AG04450 (cell line): Measurements from ENCODE around the gene RNF181. TPM values are rescaled to one million over a fixed set of nuclear protein-coding genes. Genes with fewer than 3 reads are reported as not detected.
"Not testable (repeated sequence)": the region's sequence is repeated elsewhere in the genome, so short reads cannot be mapped to it uniquely, and the experiment has no call there.

ENCODE experiments used
- CTCF ChIA-PET: fragments of 300-600, 350-600 bp; formaldehyde crosslinking; extraction: SDS; loops from one replicate; lab custom pipeline; 2022; ENCODE audit warnings: antibody characterized with exemption, inconsistent platforms; lab: Charles Lee
- POLR2A ChIA-PET: fragments of 350-600 bp; formaldehyde crosslinking; extraction: SDS; loops from one replicate; lab custom pipeline; 2021; ENCODE audit warnings: antibody characterized with exemption, inconsistent platforms; lab: Yijun Ruan, JAX
- DNase-seq: peaks from one replicate; pipeline ENCODE4 v3.0.0-alpha.2; 2011; ENCODE audit warnings: low read depth, low spot score
- H3K27ac ChIP-seq: one replicate; pipeline ENCODE4 v1.5.1; 2012; ENCODE audit warnings: low read depth, low read length, control low read depth
- H3K27me3 ChIP-seq: one replicate; pipeline ENCODE4 v1.6.0; 2012; ENCODE audit warnings: low read length; ENCODE audit not compliant: control insufficient read depth, insufficient read depth
- H3K4me3 ChIP-seq: 2 replicates; pipeline ENCODE4 v1.5.1; 2011; ENCODE audit warnings: mild to moderate bottlenecking, low read depth, low read length, control low read depth
- H3K9me3 ChIP-seq: 2 replicates; pipeline ENCODE4 v1.5.1; 2012; ENCODE audit warnings: low read length; ENCODE audit not compliant: control insufficient read depth, insufficient read depth
- polyA plus RNA-seq: library from polyadenylated mRNA; depleted of rRNA; stranded (reverse); fragments of >200 nt; gene quantifications from 2 replicates; pipeline ENCODE4 v1.2.3, GENCODE V29; 2011
- TF ChIP-seq, protein P1 (sequence below): IDR thresholded peaks from 2 replicates; pipeline ENCODE4 v1.5.1; 2011; ENCODE audit warnings: low read depth, low read length, control low read depth, inconsistent platforms

RNF181 gene
- polyA plus RNA-seq, 1 experiment = 260 TPM

GRCh38 chr2:85611217-85611704, 15.7 kb downstream of the RNF181 start:
- Histone ChIP-seq H3K4me3 (peak overlapping the region; percentile 78), H3K27me3 (no peaks in the 10 kb centered on the region), H3K27ac (peak overlapping the region; percentile 47), H3K9me3 (peaks cover 4% of the 10 kb centered on the region; the same call in 1 of the 2 replicates)
- CTCF ChIA-PET = interaction anchor here (0.6 to 1.0 kb wide), 2 partner anchors 26 to 51 kb away, joined by 5 to 7 read pairs; no protein-coding TSS in a partner anchor
- no peak for DNase-seq
- POLR2A ChIA-PET = interaction anchor here (0.6 to 1.5 kb wide), 11 partner anchors 9 to 284 kb away, joined by 3 to 8 read pairs (median 4); partner anchors contain the start of genes ELMOD3, MAT2A, RETSAT and RNF181
- TF ChIP-seq, protein P1, sequence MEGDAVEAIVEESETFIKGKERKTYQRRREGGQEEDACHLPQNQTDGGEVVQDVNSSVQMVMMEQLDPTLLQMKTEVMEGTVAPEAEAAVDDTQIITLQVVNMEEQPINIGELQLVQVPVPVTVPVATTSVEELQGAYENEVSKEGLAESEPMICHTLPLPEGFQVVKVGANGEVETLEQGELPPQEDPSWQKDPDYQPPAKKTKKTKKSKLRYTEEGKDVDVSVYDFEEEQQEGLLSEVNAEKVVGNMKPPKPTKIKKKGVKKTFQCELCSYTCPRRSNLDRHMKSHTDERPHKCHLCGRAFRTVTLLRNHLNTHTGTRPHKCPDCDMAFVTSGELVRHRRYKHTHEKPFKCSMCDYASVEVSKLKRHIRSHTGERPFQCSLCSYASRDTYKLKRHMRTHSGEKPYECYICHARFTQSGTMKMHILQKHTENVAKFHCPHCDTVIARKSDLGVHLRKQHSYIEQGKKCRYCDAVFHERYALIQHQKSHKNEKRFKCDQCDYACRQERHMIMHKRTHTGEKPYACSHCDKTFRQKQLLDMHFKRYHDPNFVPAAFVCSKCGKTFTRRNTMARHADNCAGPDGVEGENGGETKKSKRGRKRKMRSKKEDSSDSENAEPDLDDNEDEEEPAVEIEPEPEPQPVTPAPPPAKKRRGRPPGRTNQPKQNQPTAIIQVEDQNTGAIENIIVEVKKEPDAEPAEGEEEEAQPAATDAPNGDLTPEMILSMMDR = no peak

DNA sequence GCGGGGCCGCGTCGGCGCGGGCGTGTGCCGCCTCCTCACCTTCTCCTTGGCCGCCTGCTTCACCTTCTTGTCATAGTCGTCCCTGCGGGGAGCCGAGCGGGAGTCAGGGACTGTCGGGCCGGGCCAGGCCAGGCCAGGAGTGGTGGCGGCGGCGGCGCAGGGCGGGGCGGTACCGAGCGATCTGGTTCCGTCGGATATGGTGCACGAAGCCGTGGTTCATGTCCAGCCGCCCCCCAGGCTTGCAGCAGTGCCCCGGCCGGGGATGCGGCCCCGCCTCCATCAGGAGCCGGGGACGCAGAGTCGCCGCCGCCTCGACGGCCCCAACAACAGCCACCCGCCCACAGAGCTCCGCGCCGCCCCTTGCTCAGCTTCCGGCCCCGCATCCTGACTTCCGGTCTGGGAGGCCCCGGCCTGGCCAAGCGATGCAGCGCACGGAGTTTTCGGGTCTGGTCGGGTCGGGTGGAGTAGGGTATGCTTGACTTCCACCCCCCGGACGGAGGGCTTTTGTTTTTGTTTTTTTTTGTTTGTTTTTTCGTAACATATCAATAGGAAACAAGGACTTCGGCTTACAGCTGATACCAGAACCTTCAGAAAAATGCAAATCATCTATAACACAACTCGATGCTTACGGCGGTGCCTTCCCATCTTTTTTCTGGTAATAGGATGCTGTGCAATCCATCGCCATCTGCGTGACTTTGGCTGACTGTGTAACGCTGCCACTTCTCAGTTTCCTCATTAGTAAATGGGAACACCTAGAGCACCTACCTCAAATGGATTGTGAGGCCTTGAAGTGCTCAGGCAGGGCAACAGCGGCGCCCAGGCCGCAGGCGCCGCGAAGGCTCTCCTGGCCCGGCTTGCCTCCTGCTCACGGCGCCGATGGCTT, 16.4 kb downstream of the RNF181 start, which contains the start of gene C2orf68:
C2orf68 (minus strand) TSS at position 362 of the 883 bp plus-strand sequence; CDS start at position 280, 82 bp downstream.
- ChIA-PET CTCF (interaction anchor here (0.6 to 1.0 kb wide), 2 partner anchors 25 to 52 kb away, joined by 5 to 7 read pairs; no protein-coding TSS in a partner anchor), POLR2A (interaction anchor here (0.6 to 1.5 kb wide), 11 partner anchors 9 to 284 kb away, joined by 3 to 8 read pairs (median 4); partner anchors contain the start of genes ELMOD3, MAT2A, RETSAT and RNF181)
- DNase-seq = peak; percentile 26
- Histone ChIP-seq H3K27me3 (no peaks in the 10 kb centered on the region), H3K27ac (peak within 1 kb of the TSS; percentile 47), H3K9me3 (peaks cover 4% of the 10 kb centered on the region; the same call in 1 of the 2 replicates), H3K4me3 (peak within 1 kb of the TSS; percentile 78)
- TF ChIP-seq, protein P1 = no peak

DNA sequence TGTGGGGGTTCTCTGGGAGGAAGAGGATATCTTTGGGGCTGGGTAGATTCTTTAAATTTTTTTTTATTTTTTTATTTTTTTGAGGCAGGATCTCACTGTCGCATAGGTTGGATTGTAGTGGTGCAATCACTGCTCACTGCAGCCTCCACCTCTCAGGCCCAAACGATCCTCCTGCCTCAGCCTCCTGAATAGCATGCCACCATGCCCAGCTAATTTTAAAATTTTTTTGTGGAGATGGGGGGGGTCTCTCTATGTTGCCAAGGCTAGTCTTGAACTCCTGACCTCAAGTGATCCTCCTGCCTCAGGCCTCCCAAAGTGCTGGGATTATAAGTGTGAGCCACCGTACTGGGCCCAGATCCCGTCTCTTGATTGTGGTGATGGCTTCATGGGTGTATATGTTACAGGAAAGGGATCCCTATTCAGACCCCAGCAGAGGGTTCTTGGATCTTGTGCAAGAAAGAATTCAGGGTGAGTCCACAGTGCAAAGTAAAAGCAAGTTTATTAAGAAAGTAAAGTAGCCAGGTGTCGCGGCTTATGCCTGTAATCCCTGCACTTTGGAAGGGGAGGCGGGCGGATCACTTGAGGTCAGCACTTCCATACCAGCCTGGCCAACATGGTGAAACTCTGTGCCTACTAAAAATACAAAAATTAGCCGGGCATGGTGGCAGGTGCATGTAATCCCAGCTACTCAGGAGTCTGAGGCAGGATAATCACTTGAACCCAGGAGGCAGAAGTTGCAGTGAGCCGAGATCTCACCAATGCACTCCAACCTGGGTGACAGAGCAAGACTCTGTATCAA, 18.4 kb downstream of the RNF181 start:
- TF ChIP-seq, protein P1 = no peak
- Histone ChIP-seq H3K27ac (no peak overlapping the region), H3K9me3 (peaks cover 4% of the 10 kb centered on the region; the same call in 1 of the 2 replicates), H3K27me3 (no peaks in the 10 kb centered on the region), H3K4me3 (no peak overlapping the region)
- ChIA-PET POLR2A (no interaction called here), CTCF (interaction anchor here (0.5 kb wide), 1 partner anchor 17 kb away, joined by 3 read pairs; no protein-coding TSS in a partner anchor)
- no peak for DNase-seq

- H3K9me3 ChIP-seq, POLR2A ChIA-PET, CTCF ChIA-PET, H3K27me3 ChIP-seq, DNase-seq, H3K27ac ChIP-seq, H3K4me3 ChIP-seq: not testable (repeated sequence)
These were observed 19.2 kb downstream of the RNF181 start for GRCh38 chr2:85614757-85615156.

- no peak for DNase-seq
- H3K9me3 ChIP-seq = peaks cover 4% of the 10 kb centered on the region; the same call in 1 of the 2 replicates
- POLR2A ChIA-PET = interaction anchor here (0.6 to 1.2 kb wide), 3 partner anchors 10 to 197 kb away, joined by 4 to 7 read pairs (median 6); partner anchors contain the start of gene SH2D6
- TF ChIP-seq, protein P1 = no peak
- H3K27me3 ChIP-seq = no peaks in the 10 kb centered on the region
- CTCF ChIA-PET = interaction anchor here (0.6 to 0.9 kb wide), 3 partner anchors 22 to 205 kb away, joined by 3 to 4 read pairs (median 3); partner anchors contain the start of gene CAPG
- no peak overlapping the region for H3K27ac ChIP-seq
- H3K4me3 ChIP-seq = no peak overlapping the region
These were observed 19.8 kb downstream of the RNF181 start for GRCh38 chr2:85615413-85615728.

DNA sequence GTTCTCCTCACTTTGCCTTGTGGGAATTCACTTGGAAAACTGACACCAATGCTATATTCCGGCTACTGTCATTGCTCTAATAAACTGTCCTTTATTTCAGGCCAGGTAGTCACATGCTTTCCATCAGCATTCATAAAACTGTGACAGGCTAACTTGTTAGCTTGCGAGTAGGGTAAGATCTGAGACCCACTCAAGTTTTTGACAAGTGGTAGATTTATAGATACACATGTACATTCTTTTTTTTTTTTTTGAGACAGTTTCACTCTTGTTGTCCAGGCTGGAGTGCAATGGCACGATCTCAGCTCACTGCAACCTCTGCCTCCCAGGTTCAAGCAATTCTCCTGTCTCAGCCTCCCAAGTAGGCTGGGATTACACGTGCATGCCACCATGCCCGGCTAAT, 22.2 kb downstream of the RNF181 start:
- H3K9me3 ChIP-seq, DNase-seq, H3K27ac ChIP-seq, H3K27me3 ChIP-seq: not testable (repeated sequence)
- ChIA-PET CTCF (interaction anchor here (1.2 to 2.0 kb wide), 2 partner anchors 19 to 65 kb away, joined by 4 to 15 read pairs; no protein-coding TSS in a partner anchor), POLR2A (interaction anchor here (0.5 kb wide), 1 partner anchor 236 kb away, joined by 3 read pairs; no protein-coding TSS in a partner anchor)
- peak overlapping the region; percentile 89 for H3K4me3 ChIP-seq
